GM19328 (cell line): ENCODE data around the gene SLC25A25.
"Not testable (repeated sequence)": the region's sequence is repeated elsewhere in the genome, so short reads cannot be mapped to it uniquely, and the experiment has no call there.

Experiments used
- ATAC-seq: cut with Tn5 transposase; IDR thresholded peaks from one replicate; pipeline ENCODE4 v1.9.1; 2021; ENCODE audit warnings: mild to moderate bottlenecking, moderate library complexity; ENCODE audit not compliant: unreplicated experiment

The SLC25A25 gene

DNA sequence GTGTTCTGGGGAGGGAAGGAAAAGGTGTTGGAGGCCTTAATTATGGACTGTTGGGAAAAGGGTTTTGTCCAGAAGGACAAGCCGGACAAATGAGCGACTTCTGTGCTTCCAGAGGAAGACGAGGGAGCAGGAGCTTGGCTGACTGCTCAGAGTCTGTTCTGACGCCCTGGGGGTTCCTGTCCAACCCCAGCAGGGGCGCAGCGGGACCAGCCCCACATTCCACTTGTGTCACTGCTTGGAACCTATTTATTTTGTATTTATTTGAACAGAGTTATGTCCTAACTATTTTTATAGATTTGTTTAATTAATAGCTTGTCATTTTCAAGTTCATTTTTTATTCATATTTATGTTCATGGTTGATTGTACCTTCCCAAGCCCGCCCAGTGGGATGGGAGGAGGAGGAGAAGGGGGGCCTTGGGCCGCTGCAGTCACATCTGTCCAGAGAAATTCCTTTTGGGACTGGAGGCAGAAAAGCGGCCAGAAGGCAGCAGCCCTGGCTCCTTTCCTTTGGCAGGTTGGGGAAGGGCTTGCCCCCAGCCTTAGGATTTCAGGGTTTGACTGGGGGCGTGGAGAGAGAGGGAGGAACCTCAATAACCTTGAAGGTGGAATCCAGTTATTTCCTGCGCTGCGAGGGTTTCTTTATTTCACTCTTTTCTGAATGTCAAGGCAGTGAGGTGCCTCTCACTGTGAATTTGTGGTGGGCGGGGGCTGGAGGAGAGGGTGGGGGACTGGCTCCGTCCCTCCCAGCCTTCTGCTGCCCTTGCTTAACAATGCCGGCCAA is 40.4 kb downstream of the SLC25A25 start:
- ATAC-seq = no peak

GRCh38 chr9:128109050-128109709 is 41.1 kb downstream of the SLC25A25 start:
- ATAC-seq = no peak

DNA sequence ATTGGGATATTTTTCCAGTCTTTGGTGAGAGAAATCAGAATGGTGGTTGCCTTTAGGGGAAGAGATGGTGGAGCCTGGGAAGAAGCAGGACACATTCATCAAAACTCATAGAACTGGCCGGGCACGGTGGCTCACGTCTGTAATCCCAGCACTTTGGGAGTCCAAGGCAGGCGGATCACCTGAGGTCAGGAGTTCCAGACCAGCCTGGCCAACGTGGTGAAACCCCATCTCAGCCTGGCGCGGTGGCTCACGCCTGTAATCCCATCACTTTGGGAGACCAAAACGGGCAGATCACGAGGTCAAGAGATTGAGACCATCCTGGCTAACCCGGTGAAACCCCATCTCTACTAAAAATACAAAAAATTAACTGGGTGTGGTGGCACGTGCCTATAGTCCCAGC is 43.7 kb downstream of the SLC25A25 start:
- ATAC-seq = not testable (repeated sequence)

- ATAC-seq = no peak
Observed at GRCh38 chr9:128113526-128114325, 45.7 kb downstream of the SLC25A25 start.

DNA sequence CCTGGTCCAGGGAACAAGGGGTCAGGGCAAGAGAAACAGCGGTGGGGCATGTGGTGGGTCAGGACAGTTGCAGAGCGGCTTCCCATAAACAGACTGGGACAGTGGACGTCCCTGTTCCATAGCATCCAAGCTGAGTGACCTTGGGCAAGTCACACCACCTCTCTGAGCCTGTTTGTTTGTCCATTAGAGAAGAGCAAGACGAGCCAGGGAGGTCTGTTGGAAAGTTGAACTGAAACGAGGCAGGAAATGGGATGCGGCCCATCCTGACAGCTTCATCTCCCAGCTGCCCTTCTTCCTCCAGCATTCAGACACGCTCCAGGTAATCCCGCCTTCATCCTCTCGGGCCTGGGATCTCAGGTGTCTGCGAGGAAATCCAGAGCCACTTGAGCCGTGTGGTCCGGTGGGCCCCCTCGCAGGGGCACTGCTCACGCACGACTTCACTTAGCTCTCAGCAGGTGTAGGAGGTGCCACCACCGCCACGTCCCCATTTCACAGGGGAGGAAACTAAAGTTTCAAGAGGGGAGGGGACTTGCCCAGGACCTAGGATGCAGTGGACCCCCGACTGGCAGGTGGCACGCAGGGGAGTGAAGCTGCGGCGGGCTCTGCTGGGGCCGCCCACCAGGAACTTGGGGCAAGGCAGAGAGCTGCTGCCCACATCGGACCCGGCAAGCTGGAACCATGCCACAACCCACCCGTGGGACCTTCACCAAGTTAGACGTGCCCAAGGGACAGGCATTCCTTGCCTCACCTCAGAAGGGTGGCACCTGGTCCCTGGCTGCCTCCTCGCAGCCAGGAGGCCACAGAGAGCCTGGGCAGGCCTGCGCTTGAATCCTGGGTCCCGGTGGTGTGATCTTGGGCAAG is 46.5 kb downstream of the SLC25A25 start:
- no peak for ATAC-seq

DNA sequence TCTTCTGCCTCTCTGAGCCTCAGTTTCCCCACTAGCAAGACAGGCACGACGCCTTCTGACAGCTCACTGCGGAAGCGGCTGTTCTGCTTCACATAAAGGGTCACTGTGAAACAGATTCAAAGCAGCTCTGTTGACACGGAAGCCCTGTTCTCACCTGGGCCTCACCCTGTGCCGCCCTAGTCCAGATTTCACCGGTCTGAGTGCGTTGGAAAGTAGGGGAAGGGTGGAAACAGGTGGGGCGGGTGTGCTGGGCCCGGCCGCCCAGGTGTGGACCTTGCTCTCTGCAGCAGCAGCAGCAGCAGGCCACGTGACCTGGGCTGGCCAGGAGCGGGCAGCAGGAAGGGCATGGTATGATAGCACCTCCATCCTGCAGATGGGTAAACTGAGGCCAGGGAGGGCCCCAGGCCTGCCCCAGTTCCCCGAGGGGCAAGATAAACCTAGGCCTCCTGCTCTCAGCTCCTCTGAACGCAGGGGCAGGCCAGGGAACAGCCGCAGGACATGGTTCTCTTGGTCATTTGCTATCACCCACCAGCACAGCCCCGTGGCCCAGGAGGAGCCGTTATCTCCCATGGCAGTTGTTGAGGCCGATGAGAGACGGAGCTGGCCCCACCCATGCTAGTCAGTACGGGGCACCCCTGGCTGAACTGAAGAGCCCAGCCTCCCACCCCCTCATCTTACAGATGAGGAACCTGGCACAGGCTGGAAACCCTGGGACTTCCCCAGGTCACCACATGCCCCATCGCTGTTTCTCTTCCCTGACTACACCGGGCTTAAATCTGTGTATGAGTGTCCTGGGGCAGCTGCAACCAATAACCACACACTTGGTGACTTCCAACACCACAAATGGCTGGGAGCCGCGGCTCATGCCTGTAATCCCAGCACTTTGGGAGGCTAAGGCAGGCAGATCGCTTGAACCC is 47.4 kb downstream of the SLC25A25 start:
- ATAC-seq = no peak

DNA sequence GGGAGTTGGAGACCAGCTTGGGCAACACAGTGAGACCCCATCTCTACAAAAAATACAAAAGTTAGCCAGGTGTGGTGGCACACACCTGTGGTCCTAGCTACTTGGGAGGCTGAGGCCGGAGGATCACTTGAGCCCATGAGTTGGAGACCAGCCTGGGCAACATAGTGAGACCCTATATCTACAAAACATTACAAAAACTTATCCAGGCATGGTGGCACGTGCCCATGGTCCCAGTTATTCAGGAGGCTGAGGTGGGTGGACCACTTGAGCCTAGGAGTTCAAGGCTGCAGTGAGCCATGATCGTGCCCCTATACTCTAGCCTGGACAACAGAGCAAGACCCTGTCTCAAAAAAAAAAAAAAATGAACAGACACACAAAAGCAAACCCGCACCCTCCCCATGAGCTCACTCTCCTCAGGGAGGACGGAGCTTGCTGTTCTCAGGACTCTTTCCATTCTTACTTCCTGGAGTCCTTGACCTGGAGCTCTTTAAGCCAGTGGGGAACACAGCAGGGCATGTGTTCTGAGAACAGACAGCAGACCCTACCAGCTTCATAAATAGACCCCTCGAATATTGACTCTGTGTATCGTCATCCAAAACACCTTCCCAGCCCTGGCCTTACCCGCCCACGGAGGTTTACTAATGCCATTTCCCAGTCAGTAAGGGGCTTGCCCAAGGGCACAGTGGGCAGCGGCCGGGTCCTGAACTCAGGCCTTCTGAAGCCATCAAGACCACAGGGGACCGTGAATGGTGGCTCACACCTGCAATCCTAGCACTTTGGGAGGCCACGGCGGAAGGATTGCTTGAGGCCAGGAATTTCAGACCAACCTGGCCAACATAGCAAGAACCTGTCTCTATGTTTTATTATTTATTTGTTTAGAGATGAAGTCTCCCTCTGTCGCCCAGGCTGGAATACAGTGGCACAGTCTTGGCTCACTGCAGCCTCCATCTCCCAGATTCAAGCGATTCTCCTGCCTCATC is 48.4 kb downstream of the SLC25A25 start:
- ATAC-seq = no peak

DNA sequence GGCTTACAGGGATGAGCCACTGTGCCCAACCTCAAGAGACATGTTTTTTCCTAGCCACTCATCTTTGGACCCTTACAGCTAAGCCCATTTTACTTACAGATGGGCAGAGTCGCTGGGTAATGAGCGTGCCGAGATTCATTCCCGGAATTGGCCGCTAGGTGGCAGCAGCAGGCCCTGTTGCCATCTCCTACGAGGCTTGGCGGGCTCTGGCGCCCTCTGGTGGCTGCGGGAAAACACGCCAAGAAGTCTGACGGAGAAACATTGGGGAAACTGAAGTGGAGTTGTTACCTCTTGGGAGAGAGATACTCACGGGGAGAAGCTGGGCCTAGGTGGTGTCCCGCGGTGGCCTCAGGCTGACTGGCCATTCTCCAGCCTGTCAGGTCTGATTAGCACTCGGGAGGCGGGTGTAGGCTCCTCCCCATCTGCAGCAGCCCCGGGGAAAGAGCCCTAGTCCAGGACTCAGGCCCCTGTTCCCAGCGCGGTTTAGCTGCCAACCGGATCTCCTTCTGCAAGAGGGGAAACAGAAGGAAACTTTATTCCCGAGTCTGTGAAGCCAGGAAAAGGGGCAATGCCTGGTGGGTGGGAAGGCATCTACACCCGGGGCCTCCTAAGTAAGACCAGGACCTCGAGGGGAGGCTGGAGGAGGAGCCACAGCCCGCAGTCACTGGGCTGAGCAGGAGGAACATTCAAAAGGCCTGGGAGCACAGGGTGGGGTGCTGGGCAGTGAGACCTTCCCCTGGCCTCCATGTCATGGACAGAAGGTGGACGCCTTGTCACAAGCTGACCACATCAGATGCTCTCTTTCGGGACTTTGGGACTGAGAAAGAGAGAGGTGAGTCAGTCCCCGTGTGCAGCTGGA is 49.8 kb downstream of the SLC25A25 start:
- peak; percentile 50 for ATAC-seq

DNA sequence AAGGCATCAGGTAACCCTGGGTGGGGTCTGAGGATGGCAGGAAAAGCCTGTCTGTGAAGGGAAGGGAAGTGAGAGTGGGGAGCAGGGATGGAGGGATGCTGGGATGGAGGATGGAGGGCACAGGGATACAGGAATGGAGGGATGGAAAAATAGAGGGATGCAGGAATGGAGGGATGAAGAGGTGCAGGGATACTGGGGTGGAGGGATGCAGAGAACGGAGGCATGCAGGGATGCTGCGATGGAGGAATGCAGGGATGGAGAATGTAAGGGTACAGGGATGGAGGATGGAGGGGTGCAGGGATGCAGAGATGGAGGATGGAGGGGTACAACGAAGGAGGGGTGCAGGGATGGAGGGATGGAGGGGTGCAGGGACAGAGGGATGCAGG is 50.4 kb downstream of the SLC25A25 start:
- no peak for ATAC-seq

DNA sequence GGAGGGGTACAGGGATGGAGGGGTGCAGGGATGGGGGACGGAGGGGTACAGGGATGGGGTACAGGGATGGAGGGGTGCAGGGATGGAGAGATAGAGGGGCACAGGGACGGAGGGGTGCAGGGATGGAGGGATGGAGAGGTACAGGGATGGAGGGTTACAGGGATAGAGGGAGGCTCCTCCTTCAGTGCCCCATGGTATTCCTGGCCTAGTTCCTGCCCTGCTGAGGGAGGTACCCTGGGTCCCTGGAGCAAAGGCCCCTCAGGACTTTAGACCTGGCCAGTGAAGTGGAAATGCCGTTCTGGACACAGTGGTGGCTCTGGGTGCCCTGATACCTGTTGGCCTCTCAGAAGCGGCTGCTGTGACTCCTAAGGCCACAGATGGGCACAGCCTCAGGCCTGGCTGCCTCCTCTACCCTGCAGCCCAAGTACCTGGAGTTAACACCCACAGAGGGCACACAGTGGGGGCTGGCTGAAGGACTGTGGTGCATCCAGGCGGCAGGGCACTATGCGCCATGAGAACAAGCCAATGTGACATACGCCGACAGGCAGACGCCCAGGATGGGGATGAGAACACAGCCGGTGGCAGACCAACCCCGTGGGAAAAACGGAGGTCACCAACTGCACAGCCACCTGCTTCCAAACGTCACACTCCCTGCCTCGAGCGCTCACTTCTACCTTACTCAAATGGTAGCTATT is 51.1 kb downstream of the SLC25A25 start:
- no peak for ATAC-seq

DNA sequence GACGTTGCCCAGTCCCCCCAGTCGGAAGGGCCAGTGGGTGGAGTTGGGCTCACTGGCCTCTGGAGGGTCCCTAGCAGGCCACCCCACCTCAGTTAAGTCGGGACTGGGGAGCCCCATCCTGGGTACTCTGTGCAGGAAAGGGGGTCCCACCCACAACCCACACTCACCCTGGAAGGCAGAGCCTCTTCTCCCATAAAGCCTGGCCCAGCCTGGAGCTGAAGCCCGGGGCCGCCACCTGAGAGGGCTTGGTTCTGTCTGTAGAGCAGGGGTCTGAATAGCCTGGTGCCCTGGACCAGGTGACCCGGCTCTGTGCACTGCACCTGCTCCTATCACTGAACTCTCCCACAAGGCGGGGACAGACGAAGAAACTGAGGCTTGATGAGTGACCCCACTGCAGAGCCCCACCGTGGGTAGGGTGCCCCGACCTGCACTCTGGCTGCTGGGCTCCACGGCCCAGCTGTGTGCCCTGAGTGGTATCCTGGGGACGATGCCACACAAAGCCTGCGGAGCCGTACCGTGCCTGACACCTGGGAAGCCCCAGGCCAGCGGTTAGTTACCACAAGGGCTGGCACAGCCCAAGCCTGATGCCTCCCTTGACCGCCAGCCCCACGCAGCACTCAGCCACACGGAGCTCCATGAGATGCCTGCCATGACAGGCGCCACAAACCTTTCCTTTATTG is 52.2 kb downstream of the SLC25A25 start:
- no peak for ATAC-seq

DNA sequence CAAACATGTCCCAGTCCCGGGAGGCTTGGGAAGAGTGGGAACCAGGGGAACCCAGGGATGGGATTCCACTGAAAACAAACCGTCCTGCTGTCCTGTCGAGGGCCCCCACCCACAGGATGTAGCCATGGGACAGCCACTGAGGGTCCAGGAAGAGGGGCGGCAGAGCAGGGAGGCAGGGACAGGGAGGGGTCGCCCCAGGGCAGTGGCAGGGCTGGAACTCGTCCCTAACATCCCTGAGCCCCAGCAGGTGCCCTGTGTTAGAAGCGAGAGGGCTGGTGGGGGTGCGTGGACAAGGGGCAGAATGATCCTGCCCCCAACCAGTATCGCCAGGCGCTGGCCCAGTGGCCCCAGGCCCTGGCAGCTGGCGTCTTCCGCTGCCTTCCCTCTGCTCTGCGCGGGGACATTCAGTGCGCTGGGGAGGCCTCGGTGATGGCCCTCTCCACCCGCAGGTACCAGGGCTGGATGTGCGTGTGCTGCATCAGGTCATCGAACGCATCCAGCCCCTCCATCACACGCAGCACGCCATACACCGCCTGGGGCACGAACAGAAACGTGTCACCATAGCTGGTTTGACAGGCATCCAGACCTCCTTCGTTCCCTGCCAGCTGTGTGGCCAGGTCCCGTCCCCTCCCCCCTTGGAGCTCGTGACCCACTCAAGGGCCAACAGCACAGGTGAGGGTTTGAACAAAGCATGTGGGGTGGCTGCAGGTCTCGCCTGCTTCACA is 52.9 kb downstream of the SLC25A25 start:
- no peak for ATAC-seq

DNA sequence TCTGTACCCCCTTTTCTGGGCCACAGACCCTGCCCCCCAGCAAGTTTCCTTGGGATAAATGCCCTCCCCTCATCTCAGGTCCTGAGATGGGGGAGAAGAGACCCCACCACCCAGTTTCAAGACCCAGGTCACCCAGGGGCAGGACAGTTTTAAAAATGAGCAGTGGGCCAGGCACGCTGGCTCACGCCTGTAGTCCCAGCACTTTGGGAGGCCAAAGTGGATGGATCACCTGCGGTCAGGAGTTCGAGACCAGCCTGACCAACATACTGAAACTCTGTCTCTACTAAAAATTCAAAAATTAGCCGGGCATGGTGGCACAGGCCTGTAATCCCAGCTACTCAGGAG is 53.4 kb downstream of the SLC25A25 start:
- no peak for ATAC-seq

GRCh38 chr9:128121924-128122808 is 54.1 kb downstream of the SLC25A25 start:
- ATAC-seq = no peak

DNA sequence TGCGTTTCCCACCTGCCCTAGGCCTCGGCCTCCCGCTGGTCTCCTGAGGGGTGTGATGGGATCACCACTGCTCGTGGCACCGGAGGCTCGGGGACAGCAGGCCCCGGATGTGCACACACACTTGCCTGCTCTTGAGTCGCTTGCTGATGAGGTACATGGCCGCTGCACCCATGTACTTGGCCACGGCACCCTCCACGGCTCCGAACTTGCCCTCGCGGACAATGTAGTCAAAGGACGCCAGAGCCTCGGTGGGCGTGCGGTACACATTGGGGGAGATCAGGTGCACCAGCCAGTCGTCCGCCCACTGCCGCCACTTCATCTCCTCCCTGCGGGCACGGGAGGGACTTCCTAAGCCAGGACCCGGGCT is 54.8 kb downstream of the SLC25A25 start:
- no peak for ATAC-seq
